Stomach (tissue), 9 donors: ENCODE measurements around the gene MGAT2. TPM values are rescaled to one million over a fixed set of nuclear protein-coding genes. Genes with fewer than 3 reads are reported as not detected.

Source experiments
- DNase-seq, 2 donors: peaks; one replicate each; pipeline versions ENCODE4 v3.0.0 to v3.0.0-alpha.2; 2013 to 2019
- H3K27ac ChIP-seq, 5 donors: fragments of 200-600 bp in 4 of 5; sonication (generic) in 4 of 5; one replicate each; pipeline ENCODE4 v1.5.1; 2013 to 2019; ENCODE audit warnings: mild to moderate bottlenecking in 1 of 5, moderate library complexity in 1 of 5
- H3K27me3 ChIP-seq, 3 donors: fragments of 200-600 bp; sonication (generic); one replicate each; pipeline ENCODE4 v1.5.1; 2017 to 2019; ENCODE audit warnings: mixed run types in 1 of 3
- H3K36me3 ChIP-seq, 4 donors: fragments of 200-600 bp; sonication (generic); 1 replicate in 3 of 4; 2 replicates in 1 of 4; pipeline ENCODE4 v1.5.1; 2016 to 2019
- H3K4me1 ChIP-seq, 4 donors: fragments of 200-600 bp; sonication (generic); one replicate each; pipeline ENCODE4 v1.5.1; 2016 to 2019
- H3K4me3 ChIP-seq, 4 donors: fragments of 200-600 bp; sonication (generic) in 3 of 4; one replicate each; pipeline ENCODE4 v1.5.1; 2016 to 2019; ENCODE audit warnings: mild to moderate bottlenecking in 1 of 4
- H3K9me3 ChIP-seq, 4 donors: fragments of 200-600 bp; sonication (generic); one replicate each; pipeline ENCODE4 v1.5.1; 2016 to 2019
- CTCF ChIP-seq, 7 experiments: fragments of 450-650 bp in 4 of 7; fragments of 200-600 bp in 3 of 7; sonication (generic) in 3 of 7; IDR thresholded peaks; one replicate each; pipeline ENCODE4 v1.5.1; 2016 to 2019; ENCODE audit warnings: antibody characterized with exemption in 7 of 7, control low read depth in 2 of 7, mild to moderate bottlenecking in 1 of 7
- EP300 ChIP-seq: sonication (generic); formaldehyde crosslinking; IDR thresholded peaks from one replicate; pipeline ENCODE4 v1.6.1; 2017; ENCODE audit warnings: antibody characterized with exemption
- POLR2A ChIP-seq, 4 donors: fragments of 450-650 bp; IDR thresholded peaks; one replicate each; pipeline ENCODE4 v1.6.1; 2016; ENCODE audit warnings: antibody characterized with exemption in 4 of 4, control low read depth in 2 of 4, mild to moderate bottlenecking in 1 of 4, moderate library complexity in 1 of 4
- POLR2AphosphoS5 ChIP-seq, 3 donors: sonication (generic); formaldehyde crosslinking; IDR thresholded peaks; one replicate each; pipeline ENCODE4 v1.6.1; 2016; ENCODE audit warnings: antibody characterized with exemption in 3 of 3
- WGBS, 5 donors: extraction: QIAGEN DNeasy Blood & Tissue Kit in 3 of 5; methylation state at CpG; one replicate each; pipeline versions ENCODE4 v1.1.5 to v1.1.7; 2013 to 2018; 5-methylcytosine and 5-hydroxymethylcytosine counted together
- intact Hi-C: fragments of 100-400 bp; cut with DNase I; formaldehyde crosslinking; loops from one replicate; pipeline ENCODE4 v1.15.1; 2023; ENCODE audit warnings: low total_unique reads
- polyA plus RNA-seq, 3 donors: library from polyadenylated mRNA; stranded (reverse); fragments of 200-250 nt; gene quantifications; one replicate each; pipeline ENCODE4 v1.2.3, GENCODE V29; 2013
- total RNA-seq, 5 donors: library from RNA; depleted of rRNA; stranded (reverse); fragments of >200 nt; gene quantifications; one replicate each; pipeline versions ENCODE4 v1.1.0 to v1.2.3, GENCODE V29; 2014 to 2016
- donor health status: healthy with polysubstance abuse.
- donor health status: Bipolar disorder and iron deficiency.
- donor health status: healthy.

Gene MGAT2
- total and polyA plus RNA-seq, 8 donors: 0.58 to 58.2 (median 13.2) TPM

GRCh38 chr14:49579841-49580240, 40.8 kb upstream of the MGAT2 start:
- no peaks in the 10 kb centered on the region for H3K27me3 ChIP-seq
- DNase-seq: no peak
- no peaks in the 10 kb centered on the region for H3K9me3 ChIP-seq
- H3K36me3 ChIP-seq: peaks cover 33 to 64% (median 54%) of the 10 kb centered on the region in 4 donors
- peaks cover 17 to 36% (median 25%) of the 10 kb centered on the region in 4 donors for H3K4me1 ChIP-seq
- 71 to 85% (median 77%) methylated on average over 2 of the region's 2 CpGs for WGBS, 5 donors
- no peak for TF ChIP-seq POLR2A (IDR thresholded peaks at IDR 0.05)
- no peak for TF ChIP-seq EP300
- no peak for TF ChIP-seq POLR2AphosphoS5 (IDR thresholded peaks at IDR 0.05)
- no peak for TF ChIP-seq CTCF (IDR thresholded peaks at IDR 0.05)
- no peak overlapping the region for H3K4me3 ChIP-seq
- no peak overlapping the region for H3K27ac ChIP-seq
- intact Hi-C loops: no loop called here

GRCh38 chr14:49581209-49582112, 39.1 kb upstream of the MGAT2 start:
- peaks cover 28 to 49% (median 44%) of the 10 kb centered on the region in 4 donors for H3K36me3 ChIP-seq
- no peaks in the 10 kb centered on the region for H3K9me3 ChIP-seq
- TF ChIP-seq CTCF (IDR thresholded peaks at IDR 0.05) (no peak), EP300 (no peak), POLR2A (IDR thresholded peaks at IDR 0.05) (no peak), POLR2AphosphoS5 (IDR thresholded peaks at IDR 0.05) (no peak)
- H3K4me1 ChIP-seq: peaks cover 17 to 42% (median 32%) of the 10 kb centered on the region in 4 donors
- intact Hi-C loops: no loop called here
- H3K4me3 ChIP-seq: no peak overlapping the region
- H3K27ac ChIP-seq: no peak overlapping the region
- WGBS, 5 donors: 71 to 88% (median 81%) methylated on average over 9 of the region's 9 CpGs
- no peaks in the 10 kb centered on the region for H3K27me3 ChIP-seq
- no peak for DNase-seq

GRCh38 chr14:49582113-49582977, 38.3 kb upstream of the MGAT2 start:
- Histone ChIP-seq H3K9me3 (no peaks in the 10 kb centered on the region), H3K27ac (no peak overlapping the region), H3K4me1 (peaks cover 17 to 49% (median 32%) of the 10 kb centered on the region in 4 donors), H3K27me3 (no peaks in the 10 kb centered on the region), H3K36me3 (peaks cover 19 to 40% (median 35%) of the 10 kb centered on the region in 4 donors), H3K4me3 (no peak overlapping the region)
- intact Hi-C loops: no loop called here
- TF ChIP-seq POLR2AphosphoS5 (IDR thresholded peaks at IDR 0.05): no peak
- TF ChIP-seq CTCF (IDR thresholded peaks at IDR 0.05): no peak
- no peak for TF ChIP-seq EP300
- TF ChIP-seq POLR2A (IDR thresholded peaks at IDR 0.05): no peak
- DNase-seq: no peak
- WGBS, 5 donors: 90 to 97% (median 94%) methylated on average over 4 of the region's 4 CpGs

GRCh38 chr14:49583629-49584028, 37.0 kb upstream of the MGAT2 start:
- intact Hi-C loops: no loop called here
- Histone ChIP-seq H3K27me3 (no peaks in the 10 kb centered on the region), H3K9me3 (no peaks in the 10 kb centered on the region), H3K4me1 (peaks cover 17 to 54% (median 32%) of the 10 kb centered on the region in 4 donors), H3K36me3 (peaks cover 18 to 34% (median 30%) of the 10 kb centered on the region in 4 donors), H3K4me3 (peak overlapping the region in 3 of 4 donors; percentile 1 to 88 (median 82)), H3K27ac (no peak overlapping the region)
- 56 to 67% (median 59%) methylated on average over 6 of the region's 6 CpGs for WGBS, 5 donors
- no peak for DNase-seq
- TF ChIP-seq CTCF (IDR thresholded peaks at IDR 0.05) (no peak), POLR2AphosphoS5 (IDR thresholded peaks at IDR 0.05) (no peak), POLR2A (IDR thresholded peaks at IDR 0.05) (no peak), EP300 (no peak)
